ENCODE results near the gene CAVIN4.

Gene CAVIN4

DNA sequence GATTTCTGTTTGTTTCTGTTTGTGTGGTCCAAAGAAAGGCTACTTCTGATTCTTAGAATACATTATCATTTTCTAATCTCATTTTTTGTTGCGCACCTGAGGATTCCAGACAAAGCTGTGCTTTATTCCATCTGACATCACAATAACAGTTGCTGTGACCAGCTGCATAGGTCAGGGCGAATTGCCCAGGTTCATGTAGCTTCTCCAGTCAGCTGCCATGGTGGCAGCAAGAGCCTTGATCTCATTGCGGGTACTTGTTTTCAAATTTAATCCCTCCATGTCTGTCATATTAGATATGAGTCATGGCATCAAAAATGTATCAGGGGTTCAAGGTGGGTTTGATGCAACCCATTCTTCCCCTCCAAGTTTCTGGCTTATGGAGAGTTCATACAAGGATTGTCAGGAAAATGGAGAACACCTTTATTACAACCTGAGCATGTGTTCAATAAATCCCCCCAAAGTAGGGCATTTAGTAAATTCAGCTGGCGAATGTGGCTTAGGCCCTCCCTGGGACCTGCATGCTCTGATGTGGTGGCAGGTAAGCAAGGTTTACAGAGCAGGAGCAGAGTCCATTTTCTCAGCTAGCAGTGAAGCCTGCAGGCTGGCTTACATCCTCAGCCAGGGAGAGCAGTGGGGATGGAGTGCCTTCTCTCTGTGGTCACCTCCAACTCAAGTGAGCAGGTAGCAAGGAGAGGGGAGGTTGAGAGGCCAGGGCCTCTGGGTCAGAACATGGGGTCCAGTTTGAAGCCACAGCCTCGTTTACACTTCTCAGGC is 13.9 kb downstream of the CAVIN4 start:
- no peak for DNase-seq

DNA sequence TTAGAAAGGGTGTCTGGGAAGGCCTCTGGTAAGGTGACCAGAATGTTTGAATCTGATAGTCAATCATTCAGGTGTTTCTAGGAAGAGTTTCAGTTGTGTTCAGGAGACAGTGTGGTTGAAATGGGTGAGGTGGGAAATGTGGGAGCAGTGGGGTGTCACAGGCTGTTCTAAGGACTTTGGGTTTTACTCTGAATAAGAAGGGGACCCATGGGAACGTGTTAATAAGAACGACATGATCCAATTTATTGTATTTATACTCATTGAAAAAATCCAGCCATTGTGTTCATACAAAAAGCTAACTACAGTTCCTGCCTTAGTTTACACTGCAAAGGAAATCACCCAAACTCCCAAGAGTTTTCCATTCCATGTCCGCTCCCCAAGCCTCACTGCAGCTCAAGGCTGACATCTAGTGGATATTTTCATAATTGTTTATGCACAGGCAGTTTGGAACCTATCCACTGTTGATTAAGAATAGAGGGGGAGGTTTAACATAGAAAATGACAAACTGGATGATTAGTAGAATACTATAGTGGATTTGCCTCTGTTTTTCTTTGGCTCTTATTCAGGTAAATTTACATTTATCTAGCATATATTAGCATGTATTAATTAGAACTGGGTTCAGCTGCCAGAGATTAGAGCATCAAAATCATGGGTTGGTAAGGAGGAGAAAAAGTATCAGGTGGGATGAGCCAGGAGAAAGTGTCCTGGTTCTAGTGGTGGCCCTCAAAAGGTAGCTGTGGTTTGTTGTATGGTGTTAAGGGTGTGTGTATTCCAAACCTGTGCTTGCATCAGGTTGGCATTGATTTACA is 17.7 kb downstream of the CAVIN4 start:
- DNase-seq: peak; percentile 28

DNA sequence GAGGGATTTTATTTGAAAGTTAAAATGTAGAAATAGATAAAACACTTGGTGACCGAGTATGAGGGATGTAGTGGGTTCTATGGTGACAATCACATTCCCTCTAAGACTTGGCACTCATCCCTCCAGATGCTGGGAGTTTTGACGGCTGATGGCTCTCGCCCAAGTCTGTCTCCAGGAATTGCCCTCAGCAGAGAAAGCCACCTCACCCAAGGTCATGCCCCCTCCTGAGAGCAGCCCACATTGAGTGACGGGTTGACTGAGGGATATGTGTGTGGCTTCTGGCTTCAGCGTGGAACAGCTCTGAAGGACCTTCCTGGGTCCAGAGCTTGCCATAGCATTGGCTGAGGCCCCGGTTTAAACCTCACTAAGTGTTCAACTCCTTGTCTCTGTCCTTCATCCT is 19.4 kb downstream of the CAVIN4 start:
- DNase-seq: no peak

DNA sequence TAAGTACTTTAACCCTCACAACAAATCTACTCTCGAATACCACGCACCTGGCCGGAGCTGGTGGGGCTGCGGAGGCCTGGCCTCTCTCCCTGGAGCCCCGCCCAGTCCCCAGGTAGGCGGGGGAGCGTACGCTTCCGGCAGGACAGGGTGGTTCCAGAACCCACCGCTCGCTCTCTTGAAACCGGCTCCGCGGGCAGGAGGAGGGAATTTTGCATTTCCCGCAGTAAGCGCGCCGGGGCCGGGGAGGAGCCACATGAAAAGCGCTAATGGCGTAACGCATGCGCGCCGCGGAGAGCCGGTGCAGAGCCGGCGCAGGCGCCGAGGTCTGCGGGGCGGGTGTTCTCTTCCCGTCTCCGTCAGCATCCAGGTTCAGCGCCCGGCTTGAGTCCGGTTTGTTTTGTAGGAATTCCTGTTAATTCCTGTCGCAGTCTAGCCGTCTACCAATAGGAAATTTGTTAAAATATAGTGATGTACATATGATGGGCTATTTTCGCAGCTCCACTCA is 20.8 kb downstream of the CAVIN4 start:
- DNase-seq: peak; percentile 87

DNA sequence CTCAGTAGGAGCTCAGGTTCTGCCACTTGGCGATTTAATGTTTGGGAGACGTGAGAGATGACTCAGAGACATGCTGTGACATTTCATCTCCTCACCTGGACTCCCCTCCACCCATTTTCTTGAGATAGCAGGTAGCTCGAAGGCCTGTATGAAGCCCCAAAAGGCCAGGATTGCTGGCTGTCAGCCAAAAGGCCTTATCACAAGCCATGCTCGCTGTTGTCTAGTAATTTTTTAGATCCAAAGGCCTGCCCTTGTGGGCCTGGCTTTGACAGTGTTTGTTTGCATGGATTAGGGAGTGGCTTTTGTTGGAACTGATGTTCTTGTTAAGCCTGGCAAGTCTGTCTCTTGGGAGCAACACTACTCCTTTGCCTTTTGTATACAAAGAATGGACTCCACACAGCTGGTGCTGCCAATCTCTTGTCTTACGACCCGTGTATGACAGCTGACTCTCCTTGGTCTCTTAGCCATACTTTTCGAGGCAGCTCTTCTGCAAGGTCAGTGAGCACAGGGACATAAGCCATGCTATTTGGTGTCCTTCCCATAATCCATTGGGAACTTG is 22.7 kb downstream of the CAVIN4 start:
- no peak for DNase-seq

DNA sequence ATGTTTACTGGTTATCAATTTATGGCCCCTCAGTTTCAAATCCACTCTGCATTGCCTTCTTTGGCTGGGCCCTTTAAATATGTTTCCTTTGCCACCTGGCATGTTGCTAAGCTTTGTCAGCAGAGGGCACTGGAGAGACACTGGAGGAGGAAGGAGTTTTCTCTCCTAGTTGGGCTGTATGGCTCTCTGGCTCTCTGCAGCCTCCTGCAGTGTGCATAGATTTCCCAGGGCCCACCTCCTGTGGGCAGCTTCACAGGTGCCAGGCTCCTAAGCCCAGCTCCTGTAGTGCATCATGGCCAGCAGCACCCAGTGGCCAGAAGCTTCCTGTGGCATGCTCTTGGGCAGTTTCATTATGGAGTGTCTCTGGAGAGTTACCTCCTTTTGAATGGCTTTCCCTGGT is 23.3 kb downstream of the CAVIN4 start:
- DNase-seq: peak; percentile 25

DNA sequence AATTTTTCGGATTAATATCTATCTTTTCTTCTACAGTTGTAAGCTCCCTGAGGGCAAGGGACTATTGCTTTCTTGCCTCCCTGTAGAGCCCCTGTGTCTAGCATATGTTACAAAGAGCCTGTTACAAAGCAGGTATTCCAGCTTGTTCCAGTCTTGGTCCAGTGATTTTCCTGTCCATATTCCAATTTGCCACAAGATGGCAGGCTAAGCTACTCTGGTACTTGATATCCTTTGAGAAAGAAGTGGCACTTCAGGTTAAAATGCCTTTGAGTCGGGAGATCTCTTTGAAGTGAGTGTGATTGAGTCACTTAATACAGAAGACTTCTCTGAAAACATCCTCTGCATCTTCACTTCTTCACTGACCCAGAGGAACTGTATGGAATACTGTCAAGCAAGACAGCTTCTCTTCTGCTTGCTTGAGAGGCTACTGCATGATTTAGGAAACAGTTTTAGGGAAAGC is 24.5 kb downstream of the CAVIN4 start:
- DNase-seq: no peak

DNA sequence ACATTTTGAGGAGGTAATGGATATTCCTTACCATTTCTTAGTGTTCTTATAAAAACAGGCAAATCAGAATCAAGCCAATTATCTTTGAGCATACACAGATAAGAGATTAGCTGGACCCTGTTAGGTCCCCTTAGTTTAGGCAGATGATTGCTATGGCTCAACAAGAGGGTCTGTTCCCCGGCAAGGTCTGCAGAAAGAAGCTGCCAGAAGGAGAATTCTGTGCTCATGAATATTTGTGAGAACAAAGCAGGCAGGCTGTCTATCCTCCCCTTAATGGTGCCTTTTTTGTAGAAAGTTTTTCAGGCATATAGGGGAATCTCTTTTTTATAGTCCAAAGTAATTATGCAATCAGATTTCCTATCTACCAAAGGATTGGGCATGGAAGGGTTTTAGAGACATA is 27.5 kb downstream of the CAVIN4 start:
- no peak for DNase-seq

DNA sequence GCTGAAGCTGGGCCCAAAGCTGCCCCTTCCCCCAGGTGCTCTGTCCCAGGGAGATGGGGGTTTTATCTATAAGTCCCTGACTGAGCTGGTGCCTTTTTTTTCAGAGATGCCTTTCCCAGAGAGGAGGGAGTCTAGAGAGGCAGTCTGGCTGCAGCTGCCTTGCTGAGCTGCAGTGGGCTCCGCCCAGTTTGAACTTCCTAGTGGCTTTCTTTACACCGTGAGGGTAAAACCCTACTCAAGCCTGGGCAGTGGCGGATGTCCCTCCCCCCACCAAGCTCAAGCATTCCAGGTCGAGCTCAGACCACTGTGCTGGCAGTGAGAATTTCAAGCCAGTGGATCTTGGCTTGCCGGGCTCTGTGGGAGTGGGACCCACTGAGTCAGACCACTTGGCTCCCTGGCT is 41.3 kb downstream of the CAVIN4 start:
- no peak for DNase-seq

DNA sequence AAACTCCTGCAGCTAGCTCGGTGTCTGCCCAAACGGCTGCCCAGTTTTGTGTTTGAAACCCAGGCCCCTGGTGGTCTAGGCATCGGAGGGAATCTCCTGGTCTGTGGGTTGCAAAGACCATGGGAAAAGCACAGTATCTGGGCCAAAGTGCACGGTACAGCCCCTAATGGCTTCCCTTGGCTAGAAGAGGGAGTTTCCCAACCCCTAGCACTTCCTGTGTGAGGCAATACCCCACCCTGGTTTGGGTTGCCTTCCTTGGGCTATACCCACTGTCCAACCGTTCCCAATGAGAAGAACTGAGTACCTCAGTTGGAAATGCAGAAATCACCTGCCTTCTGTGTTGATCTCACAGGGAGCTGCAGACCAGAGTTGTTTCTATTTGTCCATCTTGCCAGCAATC is 41.8 kb downstream of the CAVIN4 start:
- no peak for DNase-seq

DNA sequence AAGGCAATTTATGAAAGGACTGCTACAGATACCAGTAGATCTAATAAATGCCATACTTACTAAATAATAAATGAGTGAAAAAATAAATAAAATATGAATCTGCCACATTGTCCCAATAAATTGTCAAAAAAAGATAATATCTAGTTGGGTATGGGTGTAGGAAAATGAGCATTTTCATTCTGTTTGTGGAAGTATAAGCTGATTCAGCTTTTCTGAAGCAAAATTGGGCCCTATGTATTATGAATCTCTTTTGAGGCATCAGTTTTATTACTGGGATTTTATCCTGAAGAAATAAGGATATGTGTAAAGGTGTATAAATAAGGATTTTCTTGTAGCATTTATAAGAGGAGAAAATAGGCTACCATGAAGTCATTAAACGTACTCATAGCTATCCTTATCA is 46.1 kb downstream of the CAVIN4 start:
- DNase-seq: no peak

DNA sequence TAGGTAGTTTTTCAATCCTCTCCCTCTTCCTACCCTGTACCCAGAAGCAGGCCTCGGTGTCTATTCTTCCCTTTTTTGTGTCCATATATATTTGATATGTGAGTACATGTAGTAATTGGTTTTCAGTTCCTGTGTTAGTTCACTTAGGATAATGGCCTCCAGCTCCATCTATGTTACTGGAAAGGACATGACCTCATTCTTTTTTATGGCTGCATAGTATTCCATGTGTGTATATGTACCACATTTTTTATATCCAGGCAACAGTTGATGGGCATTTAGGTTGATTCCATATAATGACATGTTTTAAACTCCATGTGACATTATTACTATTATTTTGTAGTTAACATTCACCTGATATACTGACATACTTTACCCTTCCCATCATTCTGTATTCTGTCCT is 49.1 kb downstream of the CAVIN4 start:
- no peak for DNase-seq

DNA sequence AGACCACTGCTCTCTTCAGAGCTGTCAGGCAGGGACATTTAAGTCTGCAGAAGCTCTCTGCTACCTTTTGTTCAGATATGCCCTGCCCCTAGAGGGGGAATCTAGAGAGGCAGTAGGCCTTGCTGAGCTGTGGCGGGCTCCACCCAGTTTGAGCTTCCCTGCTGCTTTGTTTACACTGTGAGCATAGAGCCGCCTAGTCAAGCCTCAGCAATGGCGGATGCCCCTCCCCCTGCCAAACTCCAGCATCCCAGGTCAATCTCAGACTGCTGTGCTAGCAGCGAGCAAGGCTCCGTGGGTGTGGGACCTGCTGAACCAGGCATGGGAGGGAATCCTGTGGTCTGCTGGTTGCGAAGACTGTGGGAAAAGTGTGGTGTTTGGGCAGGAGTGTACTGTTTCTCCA is 59.9 kb downstream of the CAVIN4 start:
- no peak for DNase-seq

Data from CD4-positive, alpha-beta T cell treated with Interleukin-6 for 4 hours (primary cell).